ENCODE results near the gene SBF1. TPM values are rescaled to one million over a fixed set of nuclear protein-coding genes. Genes with fewer than 3 reads are reported as not detected.
A peak's percentile ranks its signal among the peaks of the same experiment; 100 is the strongest.

Gene SBF1
- total RNA-seq, 1 experiment from 2014 or later, result 48.5 TPM

DNA sequence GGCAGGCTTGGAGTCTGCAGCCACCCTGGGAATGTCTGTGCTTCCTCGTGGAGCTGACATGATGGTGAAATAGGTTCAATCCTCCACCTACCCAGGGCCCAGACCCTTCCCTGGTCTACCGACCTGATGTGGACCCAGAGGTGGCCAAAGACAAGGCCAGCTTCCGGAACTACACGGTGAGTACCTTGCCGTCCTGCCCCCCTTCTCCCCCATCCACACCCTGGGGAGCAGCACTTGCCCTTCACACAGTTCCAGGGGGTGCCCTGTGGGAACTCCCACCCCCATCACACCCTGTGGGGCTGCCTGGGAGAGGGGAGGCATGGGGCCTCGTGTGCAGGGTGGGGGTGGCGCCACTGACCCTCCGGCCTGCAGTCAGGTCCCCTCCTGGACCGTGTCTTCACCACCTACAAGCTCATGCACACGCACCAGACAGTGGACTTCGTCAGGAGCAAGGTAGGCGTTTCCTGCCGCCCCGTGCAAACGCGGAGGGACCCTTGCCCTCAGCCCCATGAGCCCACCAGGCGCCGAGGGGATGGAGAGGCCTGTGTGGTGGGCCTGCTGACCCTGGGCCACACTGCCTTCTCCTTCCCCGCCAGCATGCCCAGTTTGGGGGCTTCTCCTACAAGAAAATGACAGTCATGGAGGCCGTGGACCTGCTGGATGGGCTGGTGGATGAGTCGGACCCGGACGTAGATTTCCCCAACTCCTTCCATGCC, 12.6 kb upstream of the SBF1 start:
- ChIA-PET CTCF (no interaction called here), POLR2A (ENCODE audit: unreplicated experiment) (no interaction called here)
- ATAC-seq (no peak; the same call in 1 of the 2 replicates), DNase-seq (no peak)
- Histone ChIP-seq H3F3A (ENCODE audit: low read length, unreplicated experiment) (no peaks in the 10 kb centered on the region), H3K27ac (ENCODE audit: low read length) (no peak overlapping the region), H3K27me3 (ENCODE audit: low read length) (no peaks in the 10 kb centered on the region), H3K4me1 (ENCODE audit: insufficient read depth, low read length) (no peaks in the 10 kb centered on the region), H3K79me2 (ENCODE audit: low read length) (no peaks in the 10 kb centered on the region), H3K9me2 (replicated peaks; ENCODE audit: low read length) (no peaks in the 10 kb centered on the region), H3K4me2 (ENCODE audit: low read length) (no peak overlapping the region), H4K20me1 (ENCODE audit: low read length) (no peaks in the 10 kb centered on the region), H3K9ac (ENCODE audit: low read length) (no peak overlapping the region), H2AFZ (ENCODE audit: low read length) (no peak overlapping the region), H3K9me3 (ENCODE audit: low read length) (no peaks in the 10 kb centered on the region), H3K36me3 (ENCODE audit: low read depth, low read length) (no peaks in the 10 kb centered on the region), H3K4me3 (ENCODE audit: low read length) (no peak overlapping the region)
- intact Hi-C loops (cut with micrococcal nuclease), result no loop called here
- BruUV-seq (replicated peaks), result no TSS peak
- TF ChIP-seq EZH2 (IDR thresholded peaks at IDR 0.05; ENCODE audit: low read length, unreplicated experiment), result no peak
- TF ChIP-seq, protein P1, sequence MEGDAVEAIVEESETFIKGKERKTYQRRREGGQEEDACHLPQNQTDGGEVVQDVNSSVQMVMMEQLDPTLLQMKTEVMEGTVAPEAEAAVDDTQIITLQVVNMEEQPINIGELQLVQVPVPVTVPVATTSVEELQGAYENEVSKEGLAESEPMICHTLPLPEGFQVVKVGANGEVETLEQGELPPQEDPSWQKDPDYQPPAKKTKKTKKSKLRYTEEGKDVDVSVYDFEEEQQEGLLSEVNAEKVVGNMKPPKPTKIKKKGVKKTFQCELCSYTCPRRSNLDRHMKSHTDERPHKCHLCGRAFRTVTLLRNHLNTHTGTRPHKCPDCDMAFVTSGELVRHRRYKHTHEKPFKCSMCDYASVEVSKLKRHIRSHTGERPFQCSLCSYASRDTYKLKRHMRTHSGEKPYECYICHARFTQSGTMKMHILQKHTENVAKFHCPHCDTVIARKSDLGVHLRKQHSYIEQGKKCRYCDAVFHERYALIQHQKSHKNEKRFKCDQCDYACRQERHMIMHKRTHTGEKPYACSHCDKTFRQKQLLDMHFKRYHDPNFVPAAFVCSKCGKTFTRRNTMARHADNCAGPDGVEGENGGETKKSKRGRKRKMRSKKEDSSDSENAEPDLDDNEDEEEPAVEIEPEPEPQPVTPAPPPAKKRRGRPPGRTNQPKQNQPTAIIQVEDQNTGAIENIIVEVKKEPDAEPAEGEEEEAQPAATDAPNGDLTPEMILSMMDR (conservative IDR thresholded peaks at IDR 0.05; ENCODE audit: low read depth, low read length), result no peak
- TF ChIP-seq EZH2phosphoT487 (IDR thresholded peaks at IDR 0.05; ENCODE audit: borderline replicate concordance, low read length), result no peak

DNA sequence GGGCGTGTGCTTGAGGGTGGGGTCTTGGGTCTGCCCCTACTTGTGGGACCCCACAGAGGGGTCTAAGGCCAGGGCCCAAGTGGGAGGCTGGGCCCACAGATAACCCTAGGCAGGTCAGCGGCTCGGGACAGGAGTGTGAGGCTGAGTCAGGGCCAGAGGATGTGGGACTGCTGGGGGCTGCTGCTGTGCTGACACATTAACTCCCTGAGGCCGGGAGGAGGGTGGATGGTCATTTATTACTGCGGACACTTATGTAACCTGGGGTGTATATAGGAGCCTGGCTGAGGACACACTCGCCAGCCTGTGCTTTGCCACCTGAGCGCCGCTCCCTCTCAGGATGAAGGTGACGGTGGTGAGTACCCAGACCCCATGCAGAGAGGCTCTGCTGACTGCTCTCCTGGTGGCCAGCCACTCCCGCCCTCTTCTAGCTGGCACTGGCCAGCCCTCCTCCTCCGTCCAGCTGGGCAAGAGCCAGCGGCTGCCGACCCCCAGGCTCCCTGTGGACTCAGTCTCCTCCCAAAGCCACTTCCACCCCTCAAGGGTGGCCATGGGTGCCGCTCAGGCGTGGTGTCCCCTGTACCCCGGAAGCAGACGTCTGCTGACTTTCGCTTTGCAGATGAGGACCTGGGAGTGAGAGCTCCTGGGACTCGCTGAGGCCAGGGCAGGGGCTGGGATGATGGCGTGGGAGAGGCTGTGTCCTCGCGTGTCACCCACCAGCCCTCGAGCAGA, 11.9 kb upstream of the SBF1 start, which contains the start of gene MIOX:
Gene MIOX, plus strand, starts transcription at position 299 of the 729 bp plus-strand sequence. Its CDS starts 39 bp downstream, at position 338.
- CTCF ChIA-PET, result no interaction called here

More for the DNA sequence above, 11.9 kb upstream of the SBF1 start, which contains the start of gene MIOX:
- Histone ChIP-seq H3K4me2 (ENCODE audit: low read length) (no peak within 1 kb of the TSS), H3K27ac (ENCODE audit: low read length) (no peak within 1 kb of the TSS), H2AFZ (ENCODE audit: low read length) (no peak within 1 kb of the TSS), H3F3A (ENCODE audit: low read length, unreplicated experiment) (no peaks in the 10 kb centered on the region), H3K9me3 (ENCODE audit: low read length) (no peaks in the 10 kb centered on the region), H3K4me3 (ENCODE audit: low read length) (no peak within 1 kb of the TSS), H3K27me3 (ENCODE audit: low read length) (no peaks in the 10 kb centered on the region), H4K20me1 (ENCODE audit: low read length) (no peaks in the 10 kb centered on the region), H3K4me1 (ENCODE audit: insufficient read depth, low read length) (no peaks in the 10 kb centered on the region), H3K9ac (ENCODE audit: low read length) (no peak within 1 kb of the TSS), H3K9me2 (replicated peaks; ENCODE audit: low read length) (no peaks in the 10 kb centered on the region), H3K36me3 (ENCODE audit: low read depth, low read length) (no peaks in the 10 kb centered on the region), H3K79me2 (ENCODE audit: low read length) (no peaks in the 10 kb centered on the region)
- no TSS peak for BruUV-seq (replicated peaks)
- ATAC-seq (peak; percentile 42), DNase-seq (no peak)
- POLR2A ChIA-PET (ENCODE audit: unreplicated experiment), result no interaction called here
- intact Hi-C loops (cut with micrococcal nuclease), result no loop called here
- TF ChIP-seq, protein P1 (conservative IDR thresholded peaks at IDR 0.05; ENCODE audit: low read depth, low read length), result no peak
- TF ChIP-seq EZH2phosphoT487 (IDR thresholded peaks at IDR 0.05; ENCODE audit: borderline replicate concordance, low read length) (no peak), EZH2 (IDR thresholded peaks at IDR 0.05; ENCODE audit: low read length, unreplicated experiment) (no peak)

Data from PC-3 (cell line).